Cerebellar nuclear complex (tissue), 1 donor: ENCODE measurements around the gene CCL18.
"Not testable (repeated sequence)": the region's sequence is repeated elsewhere in the genome, so short reads cannot be mapped to it uniquely, and the experiment has no call there.

Experiments
- DNase-seq, 2 experiments: peaks; one replicate each; lab custom pipeline; 2025; lab: John Stamatoyannopoulos, UW

Gene CCL18

DNA sequence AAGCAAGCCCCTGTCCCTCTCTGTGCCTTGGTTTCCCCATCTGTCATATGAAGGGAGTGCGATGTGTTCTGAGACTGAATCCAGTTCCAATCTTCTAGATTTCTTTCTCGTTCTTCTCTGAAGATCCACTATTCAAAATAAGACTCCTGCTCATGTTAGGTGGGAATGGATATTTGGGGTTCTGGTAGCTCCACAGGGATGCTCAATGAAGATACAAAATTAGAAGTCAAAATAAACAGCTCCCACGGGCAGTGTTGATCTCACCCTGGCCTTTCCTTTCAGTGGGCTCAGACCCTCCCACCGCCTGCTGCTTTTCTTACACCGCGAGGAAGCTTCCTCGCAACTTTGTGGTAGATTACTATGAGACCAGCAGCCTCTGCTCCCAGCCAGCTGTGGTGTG is 40.2 kb downstream of the CCL18 start:
- DNase-seq = not testable (repeated sequence)

DNA sequence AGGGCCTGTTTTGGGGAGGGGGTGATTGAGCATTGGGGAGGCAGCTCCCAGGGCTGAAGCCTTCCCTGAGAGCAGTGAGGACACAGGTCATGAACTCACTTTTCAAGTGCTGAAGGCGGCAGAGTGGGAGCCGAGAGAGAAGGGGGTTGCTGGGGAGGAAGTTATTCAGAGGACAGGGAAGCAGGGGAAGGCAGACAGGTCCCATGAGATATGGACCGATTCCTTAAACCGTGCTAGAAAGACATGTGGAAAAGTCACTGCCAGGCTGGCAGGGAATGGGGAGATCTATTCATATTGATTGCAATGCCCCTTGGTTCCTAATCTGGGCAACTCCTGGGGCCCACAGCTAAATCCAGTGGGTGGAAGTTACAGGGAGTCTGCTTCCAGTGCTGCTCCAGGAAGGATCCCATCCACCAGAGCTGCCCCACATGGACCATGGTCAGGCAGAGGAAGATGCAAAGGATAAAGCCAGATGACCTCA is 40.7 kb downstream of the CCL18 start:
- DNase-seq = no peak

DNA sequence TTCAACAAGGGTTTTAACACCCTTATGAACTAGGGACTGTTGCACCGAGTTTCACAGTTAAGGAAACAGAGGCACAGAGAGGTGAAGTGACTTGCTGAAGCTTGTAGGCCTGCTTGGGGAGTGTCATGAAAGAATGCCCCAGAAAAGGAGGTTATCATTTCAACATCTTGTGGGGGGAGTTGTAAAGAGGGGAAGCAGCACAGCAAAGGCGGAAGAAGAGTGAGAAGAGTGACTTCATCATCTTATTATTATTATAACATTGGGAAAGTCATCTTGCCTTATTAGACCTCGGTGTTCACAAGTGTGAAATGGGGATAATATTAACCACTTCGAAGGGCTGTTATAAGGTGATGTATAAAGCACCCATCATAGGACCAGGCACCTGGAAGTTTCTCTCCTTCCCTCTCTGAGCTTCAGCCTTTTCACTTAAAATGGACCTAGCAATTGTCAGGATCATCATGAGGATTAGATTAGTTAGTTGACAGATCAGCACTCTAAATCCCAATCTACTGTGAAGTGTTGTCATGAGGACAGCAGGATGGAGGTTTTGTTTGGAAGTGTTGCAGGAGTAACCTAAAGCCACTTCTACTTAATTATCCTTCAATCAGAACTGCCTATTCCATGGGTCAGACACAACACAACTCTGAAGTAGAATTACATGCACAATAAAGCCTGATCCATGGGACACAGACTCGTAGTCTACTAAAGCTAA is 41.9 kb downstream of the CCL18 start:
- no peak for DNase-seq

DNA sequence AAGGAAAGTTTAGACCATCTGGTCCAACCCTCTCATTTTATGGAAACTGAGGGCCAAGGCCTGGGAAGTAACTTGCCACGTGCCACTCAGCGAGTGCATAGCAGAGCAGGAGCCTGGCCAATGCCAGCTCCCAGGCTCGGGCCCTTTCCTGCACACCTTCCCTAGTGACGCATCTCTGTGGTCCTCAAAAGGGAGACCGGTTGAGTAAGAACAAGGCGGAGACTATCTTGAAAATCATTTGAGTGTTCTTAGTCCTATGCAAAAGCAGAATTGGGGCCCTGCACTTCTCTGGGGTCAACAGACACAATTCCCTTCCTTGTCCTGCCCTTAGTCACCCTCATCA is 42.4 kb downstream of the CCL18 start:
- no peak for DNase-seq

DNA sequence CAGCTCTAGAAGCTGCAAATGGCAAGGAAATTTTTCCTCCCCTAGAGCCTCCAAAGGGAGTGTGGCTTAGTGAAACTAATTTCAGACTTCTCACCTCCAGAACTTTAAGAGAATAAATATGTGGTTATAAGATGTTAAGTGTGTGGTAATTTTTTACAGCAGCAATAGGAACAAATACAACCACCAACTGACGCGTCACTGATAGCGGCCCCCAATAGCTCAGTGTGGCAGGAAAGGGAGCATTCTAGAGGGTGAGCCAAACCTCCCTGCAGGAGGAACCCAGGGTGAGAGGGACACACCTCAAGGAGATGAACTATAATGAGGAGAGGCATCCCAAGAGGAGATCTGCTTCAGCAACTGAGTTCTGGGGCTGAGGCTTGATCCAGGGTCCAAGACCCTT is 43.6 kb downstream of the CCL18 start:
- DNase-seq = no peak

DNA sequence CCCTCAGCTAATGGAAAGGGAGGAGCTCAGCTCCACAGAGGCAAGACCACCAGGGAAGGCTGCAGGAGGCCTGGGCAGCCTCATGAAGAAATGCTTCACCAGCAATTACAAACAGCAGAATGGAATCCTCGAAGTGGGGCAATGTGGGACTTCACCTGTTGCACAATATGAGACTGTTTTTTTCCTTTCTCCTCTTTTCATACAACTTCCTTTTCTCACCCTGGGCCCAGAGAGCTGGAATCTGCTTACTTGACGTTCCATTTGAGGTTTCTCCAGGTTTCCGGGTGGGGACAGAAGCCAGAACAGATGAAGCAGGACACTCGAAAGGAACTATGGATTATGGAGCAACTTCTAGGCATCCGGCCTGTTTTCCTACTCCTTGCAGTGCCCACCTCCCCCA is 44.2 kb downstream of the CCL18 start:
- not testable (repeated sequence) for DNase-seq

DNA sequence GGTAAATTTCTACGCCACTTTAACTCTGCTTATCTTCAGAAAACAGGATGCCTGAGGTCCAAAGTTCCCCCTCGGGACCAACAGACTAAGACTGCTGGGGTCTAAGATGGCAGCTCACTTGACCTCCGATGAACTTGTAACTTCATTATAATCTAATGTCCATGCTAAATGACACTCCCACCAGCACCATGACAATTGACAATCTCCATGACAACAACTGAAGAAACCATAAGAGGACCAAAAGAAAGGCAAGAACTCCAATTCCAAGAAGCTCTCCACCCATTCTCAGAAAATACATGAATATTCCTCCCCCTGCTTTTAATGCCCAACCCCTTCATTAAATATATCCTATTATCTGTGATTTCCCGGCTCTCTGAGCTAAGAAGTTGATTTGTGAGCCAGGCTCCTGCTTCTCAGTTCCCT is 47.0 kb downstream of the CCL18 start:
- no peak for DNase-seq

DNA sequence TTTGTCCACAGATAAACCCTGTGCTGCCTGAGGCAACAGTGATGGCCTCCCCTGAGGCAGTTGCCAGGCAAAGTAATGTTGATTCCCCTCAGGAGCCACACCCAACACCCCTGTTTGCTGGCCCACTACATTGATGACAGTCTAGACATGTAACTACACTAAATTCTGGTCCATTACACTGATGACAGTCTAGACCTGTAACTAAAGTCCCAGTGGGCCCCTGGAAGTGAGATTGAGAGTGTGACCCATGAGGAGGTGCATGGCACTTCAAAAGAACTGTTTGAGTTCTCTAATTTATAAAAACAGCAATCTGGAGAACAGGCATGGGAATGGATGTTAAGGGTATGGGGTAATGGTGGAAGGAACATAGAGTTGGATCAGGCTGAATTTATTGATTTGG is 48.5 kb downstream of the CCL18 start:
- DNase-seq = no peak

DNA sequence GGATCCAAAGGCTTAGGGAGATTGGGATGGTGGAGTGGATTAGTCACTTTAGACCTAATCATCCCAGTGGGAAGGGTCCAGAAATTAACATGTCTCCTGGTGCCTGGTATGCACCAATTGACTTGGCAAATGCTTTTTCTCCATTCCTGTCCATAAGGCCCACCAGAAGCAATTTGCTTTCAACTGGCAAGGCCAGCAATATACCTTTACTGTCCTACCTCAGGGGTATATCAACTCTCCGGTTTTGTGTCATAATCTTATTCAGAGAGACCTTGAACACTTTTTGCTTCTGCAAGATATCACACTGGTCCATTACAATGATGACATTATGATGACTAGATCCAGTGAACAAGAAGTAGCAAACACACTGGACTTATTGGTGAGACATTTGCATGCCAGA is 49.1 kb downstream of the CCL18 start:
- not testable (repeated sequence) for DNase-seq

DNA sequence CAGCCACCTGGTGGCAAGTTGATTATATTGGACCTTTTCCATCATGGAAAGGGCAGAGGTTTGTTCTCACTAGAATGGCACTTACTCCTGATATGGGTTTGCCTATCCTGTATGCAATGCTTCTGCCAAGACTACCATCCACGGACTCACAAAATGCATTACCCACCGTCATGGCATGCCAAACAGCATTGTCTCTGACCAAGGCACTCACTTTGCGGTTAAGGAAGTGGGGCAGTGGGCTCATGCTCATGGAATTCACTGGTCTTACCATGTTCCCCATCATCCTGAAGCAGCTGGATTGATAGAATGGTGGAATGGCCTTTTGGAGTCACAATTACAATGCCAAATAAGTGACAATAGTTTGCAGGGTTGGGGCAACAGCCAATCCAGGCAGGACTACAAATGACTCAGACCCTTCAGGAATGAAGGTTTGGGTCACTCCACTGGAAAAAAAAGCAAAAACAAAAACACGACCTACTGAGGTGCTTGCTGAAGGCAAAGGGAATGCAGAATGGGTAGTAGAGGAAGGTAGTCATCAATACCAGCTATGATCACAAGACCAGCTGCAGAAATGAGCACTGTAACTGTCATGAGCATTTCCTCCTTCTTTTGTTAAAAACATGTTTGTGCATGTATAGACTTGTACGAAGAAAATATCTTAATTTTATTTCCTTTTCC is 51.0 kb downstream of the CCL18 start:
- not testable (repeated sequence) for DNase-seq

DNA sequence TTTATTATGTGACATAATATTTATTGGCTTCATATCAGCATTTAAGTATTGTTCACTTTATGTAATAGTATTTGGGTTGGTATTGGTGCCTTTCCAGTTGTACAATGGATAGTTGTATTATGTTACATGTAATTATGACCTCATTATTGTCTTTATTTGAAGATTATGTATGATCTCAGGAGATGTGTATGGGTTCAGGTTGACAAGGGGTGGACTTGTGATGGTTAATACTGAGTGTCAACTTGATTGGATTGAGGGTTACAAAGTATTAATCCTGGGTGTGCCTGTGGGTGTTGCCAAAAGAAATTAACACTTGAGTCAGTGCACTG is 51.5 kb downstream of the CCL18 start:
- not testable (repeated sequence) for DNase-seq

DNA sequence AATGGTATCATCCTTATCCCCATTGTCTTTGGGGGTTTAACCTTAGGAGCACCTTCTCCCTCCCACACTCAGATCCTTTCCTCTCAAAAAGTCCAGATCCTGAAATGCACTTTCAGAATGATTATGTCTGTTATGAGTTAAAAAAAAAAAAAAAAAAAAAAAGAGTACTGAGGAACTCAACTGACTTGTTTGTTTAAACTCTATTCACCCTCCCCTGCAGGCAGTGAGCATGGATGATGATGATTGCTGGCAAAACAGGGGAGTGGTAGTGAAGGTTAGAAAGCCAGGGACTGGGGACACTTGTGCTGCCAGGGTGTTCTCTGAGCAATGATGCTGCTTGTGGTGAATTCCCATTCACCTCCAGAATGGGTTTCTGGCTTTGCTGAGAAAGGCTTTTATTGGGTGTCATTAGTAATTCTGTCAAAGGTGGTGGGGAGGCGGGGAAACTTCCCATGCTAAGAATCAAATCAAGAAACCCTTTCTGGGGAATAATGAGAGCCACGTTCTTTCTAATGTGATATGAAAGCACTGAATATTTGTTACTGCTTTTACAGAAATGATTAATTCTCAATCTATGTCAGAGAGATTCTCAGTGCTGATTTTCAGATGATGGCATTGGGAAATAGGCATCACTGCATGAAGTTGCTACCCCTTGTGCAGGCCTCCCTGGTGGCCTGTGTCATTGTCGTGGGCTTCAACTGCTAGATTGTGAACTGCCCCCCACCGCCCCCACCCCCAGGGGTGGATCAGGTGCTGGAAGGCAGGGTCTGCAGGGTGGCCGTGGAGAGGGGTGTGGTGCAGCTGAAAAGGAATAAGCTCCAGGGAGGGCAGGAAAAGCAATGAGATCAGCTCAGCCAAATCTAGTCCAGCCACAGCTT is 53.7 kb downstream of the CCL18 start:
- DNase-seq = no peak

DNA sequence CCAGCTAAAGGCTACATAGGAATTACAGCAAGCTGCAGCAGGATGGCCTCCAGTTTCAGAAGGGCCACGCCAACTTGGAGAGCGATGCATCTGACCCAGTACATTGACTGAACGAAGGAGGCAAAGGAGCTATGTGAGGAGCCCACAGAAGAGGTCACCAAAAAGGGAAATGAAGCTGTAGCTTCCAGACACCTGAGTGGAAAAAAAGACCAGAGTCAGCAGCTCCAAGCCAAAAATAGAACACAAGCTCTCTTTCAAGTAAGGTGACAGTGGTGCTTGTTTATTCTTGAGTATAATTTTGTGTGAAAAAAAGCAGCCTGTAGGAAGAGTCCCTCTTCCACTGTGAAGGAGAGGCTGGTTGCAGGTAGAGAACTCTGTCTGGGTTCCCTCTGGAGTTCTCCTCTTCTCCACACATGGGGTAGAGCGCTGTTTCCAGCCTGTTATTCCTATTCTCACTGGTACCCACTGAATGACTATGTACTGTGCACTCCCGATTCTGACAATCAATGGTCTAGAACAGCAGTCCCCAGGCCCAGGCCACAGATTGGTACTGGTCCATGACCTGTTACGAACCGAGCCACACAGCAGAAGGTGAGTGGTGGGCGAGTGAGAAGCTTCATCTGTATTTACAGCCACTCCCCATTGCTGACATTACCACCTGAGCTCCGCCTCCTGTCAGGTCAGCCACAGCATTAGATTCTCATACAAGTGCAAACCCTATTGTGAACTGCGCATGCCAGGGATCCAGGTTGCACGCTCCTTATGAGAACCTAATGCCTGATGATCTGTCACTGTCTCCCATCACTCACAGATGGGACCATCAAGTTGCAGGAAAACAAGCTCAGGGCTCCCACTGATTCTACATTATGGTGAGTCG is 54.6 kb downstream of the CCL18 start:
- DNase-seq = no peak

DNA sequence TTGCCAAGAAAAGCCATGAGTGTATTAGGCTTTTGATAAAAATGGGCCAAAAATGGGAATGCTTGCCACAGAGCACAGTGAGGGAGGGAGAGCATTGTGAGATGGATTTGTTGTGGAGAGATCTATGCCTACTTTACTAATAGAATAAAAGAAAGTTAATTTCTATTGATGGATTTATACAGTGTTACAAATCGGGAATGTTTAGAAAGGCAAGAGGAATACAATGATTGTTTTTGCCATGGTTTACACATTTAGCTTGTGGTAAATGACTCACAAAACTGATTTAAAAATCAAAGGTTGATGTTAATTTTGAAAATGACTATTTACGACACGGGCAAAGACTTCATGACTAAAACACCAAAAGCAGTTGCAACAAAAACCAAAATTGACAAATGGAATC is 56.1 kb downstream of the CCL18 start:
- DNase-seq = no peak

DNA sequence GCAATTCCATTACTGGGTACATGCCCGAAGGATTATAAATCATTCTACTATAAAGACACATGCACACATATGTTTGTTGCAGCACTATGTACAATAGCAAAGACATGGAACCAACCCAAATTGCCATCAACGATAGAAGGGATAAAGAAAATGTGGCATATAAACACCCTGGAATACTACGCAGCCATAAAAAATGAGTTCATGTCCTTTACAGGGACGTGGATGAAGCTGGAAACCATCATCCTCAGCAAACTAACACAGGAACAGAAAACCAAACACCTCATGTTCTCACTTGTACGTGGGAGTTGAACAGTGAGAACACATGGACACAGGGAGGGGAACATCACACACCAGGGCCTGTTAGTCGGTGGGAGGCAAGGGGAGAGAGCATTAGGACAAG is 57.0 kb downstream of the CCL18 start:
- DNase-seq = not testable (repeated sequence)
